Vagina (tissue), 2 donors: ENCODE results near the gene UNC50.

ENCODE experiments used
- CTCF ChIP-seq, 3 experiments: fragments of 450-650 bp in 2 of 3; fragments of 200-600 bp in 1 of 3; sonication (generic) in 1 of 3; IDR thresholded peaks; one replicate each; pipeline ENCODE4 v1.5.1; 2017 to 2019; ENCODE audit warnings: antibody characterized with exemption in 3 of 3, mild to moderate bottlenecking in 2 of 3, moderate library complexity in 2 of 3
- POLR2A ChIP-seq, 2 donors: fragments of 450-650 bp; IDR thresholded peaks; one replicate each; pipeline ENCODE4 v1.6.1; 2017; ENCODE audit warnings: antibody characterized with exemption in 2 of 2, mild to moderate bottlenecking in 2 of 2, moderate library complexity in 2 of 2
- POLR2AphosphoS5 ChIP-seq, 2 donors: sonication (generic); formaldehyde crosslinking; IDR thresholded peaks; one replicate each; pipeline ENCODE4 v1.9.0; 2017; ENCODE audit warnings: antibody characterized with exemption in 2 of 2, mild to moderate bottlenecking in 2 of 2, low read depth in 1 of 2; ENCODE audit not compliant: insufficient read depth in 1 of 2

GRCh38 chr2:98572211-98572610, 36.2 kb upstream of the UNC50 start:
- TF ChIP-seq POLR2A (IDR thresholded peaks at IDR 0.05): no peak
- no peak for TF ChIP-seq CTCF (IDR thresholded peaks at IDR 0.05)
- no peak for TF ChIP-seq POLR2AphosphoS5 (IDR thresholded peaks at IDR 0.05; ENCODE audit: insufficient read depth in 1 of 2, low read depth in 1 of 2)
